ENCODE data around the gene GARS1. TPM values are rescaled to one million over a fixed set of nuclear protein-coding genes. Genes with fewer than 3 reads are reported as not detected.

Gene GARS1
- polyA plus RNA-seq, 3 donors = 46.0 to 68.4 (median 48.6) TPM

DNA sequence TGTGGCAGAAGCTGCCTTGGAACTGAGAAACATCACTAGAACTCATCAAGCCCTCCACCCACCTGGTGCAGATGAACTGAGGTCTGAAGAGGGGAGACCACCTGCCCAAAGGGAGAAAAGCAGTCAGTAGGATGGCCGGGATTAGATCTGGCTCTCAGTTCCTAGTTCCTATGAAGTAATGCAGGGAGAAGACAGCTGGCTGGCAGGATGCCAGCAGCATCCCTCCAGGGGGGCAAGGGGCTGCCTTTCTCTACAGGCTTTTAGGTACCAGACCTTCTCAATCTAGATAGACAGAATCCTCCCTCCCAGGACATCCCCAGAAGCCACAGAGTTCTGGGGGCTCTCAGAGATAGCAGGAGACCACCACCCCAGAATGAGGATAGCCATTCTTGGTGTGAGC is 79.7 kb downstream of the GARS1 start:
- Mint-ChIP-seq H3K27ac (peak overlapping the region in 1 of 7 donors; percentile 36), H3K4me1 (no peaks in the 10 kb centered on the region), H3K9me3 (no peaks in the 10 kb centered on the region), H3K4me3 (no peak overlapping the region), H3K27me3 (ENCODE audit: low read depth in 3 of 3) (peaks cover 16 to 23% (median 17%) of the 10 kb centered on the region in 3 donors), H3K36me3 (no peaks in the 10 kb centered on the region)
- H2AFZ ChIP-seq (ENCODE audit: insufficient read depth, low read depth, low read length, poor library complexity, severe bottlenecking) = no peak overlapping the region
- no peaks in the 10 kb centered on the region for H3K9me3 ChIP-seq (replicated peaks in 1 of 2; ENCODE audit: control insufficient read depth in 1 of 2, insufficient read depth in 1 of 2, low read length in 2 of 2)
- H3K36me3 ChIP-seq (replicated peaks in 1 of 2; ENCODE audit: control insufficient read depth in 1 of 2, insufficient read depth in 2 of 2, low read length in 2 of 2) = no peaks in the 10 kb centered on the region
- TF ChIP-seq CTCF (IDR thresholded peaks at IDR 0.05) = no peak
- H3K4me3 ChIP-seq (replicated peaks in 1 of 3; ENCODE audit: low read depth in 2 of 3, low read length in 3 of 3) = no peak overlapping the region
- no peaks in the 10 kb centered on the region for H3K4me1 ChIP-seq (ENCODE audit: control insufficient read depth in 1 of 2, insufficient read depth in 2 of 2, low read length in 2 of 2)
- H4K20me1 ChIP-seq (ENCODE audit: insufficient read depth, low read length) = no peaks in the 10 kb centered on the region
- peaks cover 2 to 9% of the 10 kb centered on the region in 2 donors for H3K27me3 ChIP-seq (ENCODE audit: control insufficient read depth in 2 of 2, insufficient read depth in 2 of 2, low read length in 2 of 2)
- WGBS (ENCODE audit: insufficient coverage) = no CpG with 5 or more reads among the region's 1 CpG
- H3K4me2 ChIP-seq (replicated peaks; ENCODE audit: extremely low read depth, low read length, poor library complexity, severe bottlenecking) = no peak overlapping the region
- no peak overlapping the region for H3K27ac ChIP-seq (ENCODE audit: low read depth in 1 of 2, low read length in 2 of 2)
- no peak for DNase-seq
- intact Hi-C loops (cut with micrococcal nuclease) = no loop called here
- H3K9ac ChIP-seq (ENCODE audit: insufficient read depth, low read length, poor library complexity, severe bottlenecking) = no peak overlapping the region
- H3K79me2 ChIP-seq (ENCODE audit: insufficient read depth, low read length) = no peaks in the 10 kb centered on the region

DNA sequence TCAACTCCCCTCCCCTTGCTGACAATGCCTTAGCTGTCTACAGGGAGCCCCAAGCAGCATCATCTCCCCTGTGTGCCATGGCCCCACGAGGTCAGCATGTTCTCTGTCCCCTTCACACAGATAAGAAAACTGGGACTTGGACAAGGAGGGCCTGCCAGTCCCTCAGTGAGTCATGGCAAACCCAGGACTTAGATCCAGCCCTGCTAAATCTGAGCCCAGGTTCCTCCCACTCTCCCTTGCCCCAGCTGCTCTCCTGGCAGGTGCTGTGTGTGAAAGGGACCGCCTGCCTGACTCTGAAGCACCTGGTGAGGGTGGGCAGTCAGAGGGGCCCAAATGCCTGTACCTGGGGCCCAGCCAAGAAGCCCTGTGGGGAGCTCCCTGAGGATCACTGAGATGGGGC is 80.2 kb downstream of the GARS1 start:
- H3K9me3 ChIP-seq (replicated peaks in 1 of 2; ENCODE audit: control insufficient read depth in 1 of 2, insufficient read depth in 1 of 2, low read length in 2 of 2) = no peaks in the 10 kb centered on the region
- peaks cover 5 to 14% of the 10 kb centered on the region in 2 donors for H3K27me3 ChIP-seq (ENCODE audit: control insufficient read depth in 2 of 2, insufficient read depth in 2 of 2, low read length in 2 of 2)
- H3K4me2 ChIP-seq (replicated peaks; ENCODE audit: extremely low read depth, low read length, poor library complexity, severe bottlenecking) = no peak overlapping the region
- no peaks in the 10 kb centered on the region for H3K79me2 ChIP-seq (ENCODE audit: insufficient read depth, low read length)
- Mint-ChIP-seq H3K27me3 (ENCODE audit: low read depth in 3 of 3) (peaks cover 19 to 25% (median 19%) of the 10 kb centered on the region in 3 donors), H3K36me3 (no peaks in the 10 kb centered on the region), H3K4me3 (no peak overlapping the region), H3K27ac (no peak overlapping the region), H3K9me3 (no peaks in the 10 kb centered on the region), H3K4me1 (no peaks in the 10 kb centered on the region)
- intact Hi-C loops (cut with micrococcal nuclease) = no loop called here
- no peak overlapping the region for H2AFZ ChIP-seq (ENCODE audit: insufficient read depth, low read depth, low read length, poor library complexity, severe bottlenecking)
- 36% methylated on average over 2 of the region's 2 CpGs for WGBS (ENCODE audit: insufficient coverage)
- H4K20me1 ChIP-seq (ENCODE audit: insufficient read depth, low read length) = no peaks in the 10 kb centered on the region
- DNase-seq = no peak
- TF ChIP-seq CTCF (IDR thresholded peaks at IDR 0.05) = no peak
- H3K36me3 ChIP-seq (replicated peaks in 1 of 2; ENCODE audit: control insufficient read depth in 1 of 2, insufficient read depth in 2 of 2, low read length in 2 of 2) = no peaks in the 10 kb centered on the region
- H3K4me1 ChIP-seq (ENCODE audit: control insufficient read depth in 1 of 2, insufficient read depth in 2 of 2, low read length in 2 of 2) = no peaks in the 10 kb centered on the region
- H3K27ac ChIP-seq (ENCODE audit: low read depth in 1 of 2, low read length in 2 of 2) = no peak overlapping the region
- H3K4me3 ChIP-seq (replicated peaks in 1 of 3; ENCODE audit: low read depth in 2 of 3, low read length in 3 of 3) = no peak overlapping the region
- no peak overlapping the region for H3K9ac ChIP-seq (ENCODE audit: insufficient read depth, low read length, poor library complexity, severe bottlenecking)

Data from CD14-positive monocyte (primary cell).